Measurements from ENCODE around the gene TFAP2A.

GRCh38 chr6:10448096-10448495, 33.2 kb upstream of the TFAP2A start:
- TF ChIP-seq, protein P1, sequence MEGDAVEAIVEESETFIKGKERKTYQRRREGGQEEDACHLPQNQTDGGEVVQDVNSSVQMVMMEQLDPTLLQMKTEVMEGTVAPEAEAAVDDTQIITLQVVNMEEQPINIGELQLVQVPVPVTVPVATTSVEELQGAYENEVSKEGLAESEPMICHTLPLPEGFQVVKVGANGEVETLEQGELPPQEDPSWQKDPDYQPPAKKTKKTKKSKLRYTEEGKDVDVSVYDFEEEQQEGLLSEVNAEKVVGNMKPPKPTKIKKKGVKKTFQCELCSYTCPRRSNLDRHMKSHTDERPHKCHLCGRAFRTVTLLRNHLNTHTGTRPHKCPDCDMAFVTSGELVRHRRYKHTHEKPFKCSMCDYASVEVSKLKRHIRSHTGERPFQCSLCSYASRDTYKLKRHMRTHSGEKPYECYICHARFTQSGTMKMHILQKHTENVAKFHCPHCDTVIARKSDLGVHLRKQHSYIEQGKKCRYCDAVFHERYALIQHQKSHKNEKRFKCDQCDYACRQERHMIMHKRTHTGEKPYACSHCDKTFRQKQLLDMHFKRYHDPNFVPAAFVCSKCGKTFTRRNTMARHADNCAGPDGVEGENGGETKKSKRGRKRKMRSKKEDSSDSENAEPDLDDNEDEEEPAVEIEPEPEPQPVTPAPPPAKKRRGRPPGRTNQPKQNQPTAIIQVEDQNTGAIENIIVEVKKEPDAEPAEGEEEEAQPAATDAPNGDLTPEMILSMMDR (IDR thresholded peaks at IDR 0.05) = no peak
- no peak for TF ChIP-seq POLR2A (IDR thresholded peaks at IDR 0.05)
- no peak for TF ChIP-seq POLR2AphosphoS5 (IDR thresholded peaks at IDR 0.05)
- no peak for TF ChIP-seq EP300 (IDR thresholded peaks at IDR 0.05)
